DOHH2 (cell line): Measurements from ENCODE around the gene CNGB1.

Experiments used
- CTCF ChIP-seq: fragments of 200-600 bp; sonication (generic); IDR thresholded peaks from one replicate; pipeline ENCODE4 v1.5.1; 2014; ENCODE audit warnings: antibody characterized with exemption, mild to moderate bottlenecking, low read depth, low read length; ENCODE audit not compliant: poor library complexity, severe bottlenecking
- EZH2phosphoT487 ChIP-seq: fragments of 200-600 bp; sonication (generic); IDR thresholded peaks from 2 replicates; pipeline ENCODE4 v1.6.1; 2017; ENCODE audit warnings: borderline replicate concordance, mild to moderate bottlenecking, antibody characterized with exemption, low read length, moderate library complexity, mixed read lengths

- TF ChIP-seq CTCF (no peak), EZH2phosphoT487 (no peak)
Observed at GRCh38 chr16:57924514-57924913, 46.4 kb downstream of the CNGB1 start.
